Measurements from ENCODE around the gene MAPKBP1.

Gene MAPKBP1

GRCh38 chr15:41866872-41867579 lies 92.7 kb downstream of the MAPKBP1 start:
- TF ChIP-seq, protein P1, sequence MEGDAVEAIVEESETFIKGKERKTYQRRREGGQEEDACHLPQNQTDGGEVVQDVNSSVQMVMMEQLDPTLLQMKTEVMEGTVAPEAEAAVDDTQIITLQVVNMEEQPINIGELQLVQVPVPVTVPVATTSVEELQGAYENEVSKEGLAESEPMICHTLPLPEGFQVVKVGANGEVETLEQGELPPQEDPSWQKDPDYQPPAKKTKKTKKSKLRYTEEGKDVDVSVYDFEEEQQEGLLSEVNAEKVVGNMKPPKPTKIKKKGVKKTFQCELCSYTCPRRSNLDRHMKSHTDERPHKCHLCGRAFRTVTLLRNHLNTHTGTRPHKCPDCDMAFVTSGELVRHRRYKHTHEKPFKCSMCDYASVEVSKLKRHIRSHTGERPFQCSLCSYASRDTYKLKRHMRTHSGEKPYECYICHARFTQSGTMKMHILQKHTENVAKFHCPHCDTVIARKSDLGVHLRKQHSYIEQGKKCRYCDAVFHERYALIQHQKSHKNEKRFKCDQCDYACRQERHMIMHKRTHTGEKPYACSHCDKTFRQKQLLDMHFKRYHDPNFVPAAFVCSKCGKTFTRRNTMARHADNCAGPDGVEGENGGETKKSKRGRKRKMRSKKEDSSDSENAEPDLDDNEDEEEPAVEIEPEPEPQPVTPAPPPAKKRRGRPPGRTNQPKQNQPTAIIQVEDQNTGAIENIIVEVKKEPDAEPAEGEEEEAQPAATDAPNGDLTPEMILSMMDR (IDR thresholded peaks at IDR 0.05) = no peak
- no peak overlapping the region for H3K9ac ChIP-seq
- no peaks in the 10 kb centered on the region for H3K9me3 ChIP-seq (ENCODE audit: control insufficient read depth, low read length)
- H3K36me3 ChIP-seq (ENCODE audit: control insufficient read depth, insufficient read depth, low read length) = no peaks in the 10 kb centered on the region
- no peaks in the 10 kb centered on the region for H3K27me3 ChIP-seq (ENCODE audit: control insufficient read depth, insufficient read depth, low read length)
- no peak overlapping the region for H3K4me2 ChIP-seq (ENCODE audit: low read length)
- H3K4me3 ChIP-seq (ENCODE audit: low read depth, low read length) = no peak overlapping the region
- no peaks in the 10 kb centered on the region for H3K79me2 ChIP-seq
- no peak overlapping the region for H2AFZ ChIP-seq
- H3K4me1 ChIP-seq = no peaks in the 10 kb centered on the region
- H3K27ac ChIP-seq = no peak overlapping the region

DNA sequence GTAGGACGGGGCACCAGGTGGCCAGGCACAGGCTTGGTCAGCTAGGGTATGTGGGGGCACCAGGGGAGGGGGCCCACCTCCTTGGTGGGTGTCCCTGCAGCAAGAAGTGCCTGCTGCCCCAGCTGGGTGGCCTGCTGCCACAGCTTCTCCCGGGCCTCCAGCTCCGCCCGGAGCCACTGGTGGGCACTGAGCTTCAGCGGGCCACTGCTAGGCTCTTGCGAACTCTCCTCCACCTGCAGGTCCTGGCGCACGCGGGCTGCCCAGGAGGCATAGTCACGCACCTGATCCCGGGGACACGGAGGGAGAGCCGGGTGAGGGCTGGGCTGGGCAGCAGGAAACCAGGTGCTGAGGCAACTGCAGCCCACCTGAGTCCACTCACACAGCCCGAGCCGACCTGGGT lies 94.0 kb downstream of the MAPKBP1 start:
- Histone ChIP-seq H3K36me3 (ENCODE audit: control insufficient read depth, insufficient read depth, low read length) (no peaks in the 10 kb centered on the region), H3K27me3 (ENCODE audit: control insufficient read depth, insufficient read depth, low read length) (no peaks in the 10 kb centered on the region), H3K27ac (no peak overlapping the region), H3K4me2 (ENCODE audit: low read length) (no peak overlapping the region), H3K9ac (no peak overlapping the region), H3K9me3 (ENCODE audit: control insufficient read depth, low read length) (no peaks in the 10 kb centered on the region), H2AFZ (no peak overlapping the region), H3K79me2 (no peaks in the 10 kb centered on the region), H3K4me1 (no peaks in the 10 kb centered on the region), H3K4me3 (ENCODE audit: low read depth, low read length) (no peak overlapping the region)
- TF ChIP-seq, protein P1 (IDR thresholded peaks at IDR 0.05) = no peak

DNA sequence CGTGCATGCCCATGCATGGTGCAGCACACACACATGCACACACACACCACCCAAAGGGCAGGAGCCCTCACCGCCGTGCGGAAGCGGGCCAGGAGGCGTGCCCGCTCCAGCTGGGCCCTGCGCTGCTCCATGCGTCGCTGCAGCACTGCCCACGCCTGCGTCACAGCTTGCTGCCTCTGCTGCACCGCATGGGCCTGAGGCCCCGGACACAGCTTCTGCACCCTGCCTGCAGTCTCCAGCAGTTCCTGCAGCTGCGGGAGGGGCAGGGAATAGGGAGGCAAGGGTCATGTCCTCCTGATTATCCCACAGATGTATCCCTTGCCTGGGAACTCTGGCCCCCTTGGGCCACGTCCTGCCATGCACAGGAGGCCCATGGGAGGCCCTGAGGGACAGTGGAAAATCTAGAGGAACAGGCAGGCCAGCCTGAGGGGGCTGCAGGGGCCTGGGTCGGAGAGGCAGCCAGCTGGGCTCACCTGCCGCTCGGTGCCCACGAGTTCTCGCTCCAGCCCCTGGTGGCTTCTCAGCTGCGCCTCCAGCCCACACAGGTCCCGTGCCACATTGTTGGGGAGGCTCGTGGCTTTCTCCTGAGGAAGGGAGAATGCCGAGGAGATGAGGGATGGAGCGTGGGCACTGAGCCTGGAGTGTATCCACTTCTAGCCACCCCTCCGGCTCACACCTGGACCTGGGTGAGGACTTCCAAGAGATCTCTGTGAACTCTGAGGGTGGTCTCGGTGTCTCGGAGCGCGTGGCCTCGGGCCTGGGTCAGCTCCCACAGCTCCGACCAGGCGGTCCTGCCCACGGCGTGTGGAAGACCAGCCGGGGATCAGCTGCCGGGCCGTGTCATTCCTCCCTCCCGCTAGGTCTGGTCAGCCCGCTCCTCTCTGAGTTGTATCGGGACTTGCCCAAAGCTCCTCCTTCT lies 95.7 kb downstream of the MAPKBP1 start:
- Histone ChIP-seq H3K4me2 (ENCODE audit: low read length) (no peak overlapping the region), H3K9me3 (ENCODE audit: control insufficient read depth, low read length) (no peaks in the 10 kb centered on the region), H3K27ac (no peak overlapping the region), H3K4me1 (no peaks in the 10 kb centered on the region), H3K27me3 (ENCODE audit: control insufficient read depth, insufficient read depth, low read length) (no peaks in the 10 kb centered on the region), H3K36me3 (ENCODE audit: control insufficient read depth, insufficient read depth, low read length) (no peaks in the 10 kb centered on the region), H3K79me2 (no peaks in the 10 kb centered on the region), H2AFZ (no peak overlapping the region), H3K9ac (no peak overlapping the region), H3K4me3 (ENCODE audit: low read depth, low read length) (no peak overlapping the region)
- TF ChIP-seq, protein P1 (IDR thresholded peaks at IDR 0.05) = no peak

- Histone ChIP-seq H3K4me2 (ENCODE audit: low read length) (no peak overlapping the region), H3K4me1 (no peaks in the 10 kb centered on the region), H3K27ac (no peak overlapping the region), H2AFZ (no peak overlapping the region), H3K79me2 (no peaks in the 10 kb centered on the region), H3K27me3 (ENCODE audit: control insufficient read depth, insufficient read depth, low read length) (no peaks in the 10 kb centered on the region), H3K9ac (no peak overlapping the region), H3K9me3 (ENCODE audit: control insufficient read depth, low read length) (no peaks in the 10 kb centered on the region), H3K4me3 (ENCODE audit: low read depth, low read length) (no peak overlapping the region), H3K36me3 (ENCODE audit: control insufficient read depth, insufficient read depth, low read length) (no peaks in the 10 kb centered on the region)
- TF ChIP-seq, protein P1 (IDR thresholded peaks at IDR 0.05) = no peak
Measured at GRCh38 chr15:41870689-41871081, 96.4 kb downstream of the MAPKBP1 start.

All from parathyroid adenoma (tissue), 2 donors.